Gastrocnemius medialis (tissue), 4 donors: ENCODE results near the gene KCNIP3. TPM values are rescaled to one million over a fixed set of nuclear protein-coding genes. Genes with fewer than 3 reads are reported as not detected.
"Not testable (repeated sequence)": the region's sequence is repeated elsewhere in the genome, so short reads cannot be mapped to it uniquely, and the experiment has no call there.

ENCODE experiments used
- ATAC-seq, 2 donors: fragments of 150-250 bp; one replicate each; pipeline ENCODE4 v1.9.1; 2016
- DNase-seq, 2 donors: peaks; one replicate each; pipeline ENCODE4 v3.0.0-alpha.2; 2019
- H3K27ac ChIP-seq, 4 donors: fragments of 200-600 bp; sonication (generic); 1 replicate in 1 of 4; 2 replicates in 3 of 4; pipeline ENCODE4 v1.5.1; 2016 to 2018; ENCODE audit warnings: mild to moderate bottlenecking in 2 of 4, moderate library complexity in 1 of 4
- H3K27me3 ChIP-seq, 3 donors: fragments of 200-600 bp; sonication (generic) in 2 of 3; 1 replicate in 1 of 3; 2 replicates in 2 of 3; pipeline versions ENCODE4 v1.5.1 to v1.6.0; 2016 to 2019; ENCODE audit warnings: mild to moderate bottlenecking in 1 of 3, moderate library complexity in 1 of 3
- H3K36me3 ChIP-seq, 2 donors: fragments of 200-600 bp; sonication (generic) in 1 of 2; one replicate each; pipeline ENCODE4 v1.5.1; 2017 to 2018
- H3K4me1 ChIP-seq, 2 donors: fragments of 200-600 bp; sonication (generic) in 1 of 2; one replicate each; pipeline ENCODE4 v1.5.1; 2016 to 2017; ENCODE audit warnings: mild to moderate bottlenecking in 2 of 2
- H3K4me3 ChIP-seq, 4 donors: fragments of 200-600 bp; sonication (generic) in 3 of 4; 1 replicate in 1 of 4; 2 replicates in 3 of 4; pipeline ENCODE4 v1.5.1; 2016 to 2019; ENCODE audit warnings: mild to moderate bottlenecking in 2 of 4
- H3K9me3 ChIP-seq, 3 donors: fragments of 200-600 bp; sonication (generic) in 2 of 3; 1 replicate in 1 of 3; 2 replicates in 2 of 3; pipeline ENCODE4 v1.5.1; 2016 to 2019
- CTCF ChIP-seq, 5 experiments: fragments of 450-650 bp in 3 of 5; fragments of 200-600 bp in 2 of 5; sonication (generic) in 2 of 5; IDR thresholded peaks in 4 of 5; conservative IDR thresholded peaks in 1 of 5; 1 replicate in 4 of 5; 2 replicates in 1 of 5; pipeline ENCODE4 v1.5.1; 2016 to 2019; ENCODE audit warnings: antibody characterized with exemption in 5 of 5, mild to moderate bottlenecking in 3 of 5, moderate library complexity in 3 of 5
- POLR2A ChIP-seq, 2 donors: fragments of 450-650 bp; IDR thresholded peaks; one replicate each; pipeline ENCODE4 v1.6.1; 2017; ENCODE audit warnings: antibody characterized with exemption in 2 of 2, mild to moderate bottlenecking in 2 of 2, moderate library complexity in 2 of 2
- in situ Hi-C, 4 donors: fragments of 200-750 bp; cut with MboI; loops; one replicate each; pipeline versions ENCODE4 v1.15.0 to v1.8.0; 2017; ENCODE audit warnings: low sequenced_read_pairs in 4 of 4
- intact Hi-C: fragments of 100-400 bp; cut with DNase I; formaldehyde crosslinking; loops from one replicate; pipeline ENCODE4 v1.15.1; 2023; ENCODE audit warnings: low total_unique reads
- total RNA-seq, 4 donors: library from RNA; depleted of rRNA; stranded (reverse); fragments of >200 nt; gene quantifications; one replicate each; pipeline versions ENCODE4 v1.1.0 to v1.2.3, GENCODE V29; 2016

KCNIP3 gene
- total RNA-seq, 4 donors from 2014 or later: 0.55 to 2.9 (median 1.0) TPM

- no peak overlapping the region for H3K4me3 ChIP-seq
- H3K4me1 ChIP-seq: no peaks in the 10 kb centered on the region
- no peaks in the 10 kb centered on the region for H3K9me3 ChIP-seq
- DNase-seq (no peak), ATAC-seq (no peak)
- intact Hi-C loops (no loop called here), in situ Hi-C loops (no loop called here)
- no peaks in the 10 kb centered on the region for H3K27me3 ChIP-seq
- H3K36me3 ChIP-seq: no peaks in the 10 kb centered on the region
- H3K27ac ChIP-seq: no peak overlapping the region
- TF ChIP-seq CTCF (IDR thresholded peaks at IDR 0.05 in 4 of 5, conservative IDR thresholded peaks at IDR 0.05 in 1 of 5): no peak
- TF ChIP-seq POLR2A (IDR thresholded peaks at IDR 0.05): no peak
Observed at GRCh38 chr2:95375532-95376150, 78.5 kb downstream of the KCNIP3 start.

- Histone ChIP-seq H3K27ac (no peak overlapping the region), H3K9me3 (no peaks in the 10 kb centered on the region), H3K36me3 (no peaks in the 10 kb centered on the region), H3K4me3 (no peak overlapping the region), H3K27me3 (no peaks in the 10 kb centered on the region), H3K4me1 (no peaks in the 10 kb centered on the region)
- intact Hi-C loops (no loop called here), in situ Hi-C loops (no loop called here)
- no peak for TF ChIP-seq CTCF (IDR thresholded peaks at IDR 0.05 in 4 of 5, conservative IDR thresholded peaks at IDR 0.05 in 1 of 5)
- no peak for TF ChIP-seq POLR2A (IDR thresholded peaks at IDR 0.05)
- ATAC-seq (no peak), DNase-seq (no peak)
Observed at GRCh38 chr2:95376311-95377215, 79.4 kb downstream of the KCNIP3 start.

- DNase-seq: no peak
- Histone ChIP-seq H3K27ac (no peak overlapping the region), H3K36me3 (no peaks in the 10 kb centered on the region), H3K27me3 (no peaks in the 10 kb centered on the region), H3K9me3 (no peaks in the 10 kb centered on the region), H3K4me1 (no peaks in the 10 kb centered on the region), H3K4me3 (no peak overlapping the region)
- intact Hi-C loops: no loop called here
- ATAC-seq: no peak
- TF ChIP-seq CTCF (IDR thresholded peaks at IDR 0.05 in 4 of 5, conservative IDR thresholded peaks at IDR 0.05 in 1 of 5) (no peak), POLR2A (IDR thresholded peaks at IDR 0.05) (no peak)
- in situ Hi-C loops: no loop called here
Observed at GRCh38 chr2:95377216-95378123, 80.3 kb downstream of the KCNIP3 start.

GRCh38 chr2:95378281-95378680 is 81.1 kb downstream of the KCNIP3 start:
- H3K27ac ChIP-seq, in situ Hi-C loops, H3K27me3 ChIP-seq, ATAC-seq, H3K9me3 ChIP-seq, H3K4me3 ChIP-seq, intact Hi-C loops, H3K36me3 ChIP-seq, DNase-seq, H3K4me1 ChIP-seq: not testable (repeated sequence)
